ENCODE measurements around the gene PHTF1. TPM values are rescaled to one million over a fixed set of nuclear protein-coding genes. Genes with fewer than 3 reads are reported as not detected.
A peak's percentile ranks its signal among the peaks of the same experiment; 100 is the strongest.

The PHTF1 gene
- total and polyA plus RNA-seq, 2 of the 4 experiments (the other 2 are of a cell fraction) = 9.6 to 13.3 TPM

GRCh38 chr1:113675302-113675701, 84.0 kb downstream of the PHTF1 start:
- no peak overlapping the region for H4K5ac ChIP-seq (ENCODE audit: low read depth, low read length)
- H3K79me1 ChIP-seq (ENCODE audit: low read depth in 1 of 2, low read length in 2 of 2) = no peaks in the 10 kb centered on the region
- no peak overlapping the region for H3K4me2 ChIP-seq (ENCODE audit: low read depth, low read length)
- no peaks in the 10 kb centered on the region for H3K9me3 ChIP-seq (ENCODE audit: control insufficient read depth, insufficient read depth, low read length)
- TF ChIP-seq CEBPB (IDR thresholded peaks at IDR 0.05; ENCODE audit: low read depth, low read length) (peak; percentile 79), RAD21 (IDR thresholded peaks at IDR 0.05; ENCODE audit: low read length) (no peak), BHLHE40 (IDR thresholded peaks at IDR 0.05; ENCODE audit: low read depth, low read length) (no peak), SMC3 (IDR thresholded peaks at IDR 0.05; ENCODE audit: low read depth, low read length) (no peak), MAZ (IDR thresholded peaks at IDR 0.05; ENCODE audit: borderline replicate concordance, low read depth, low read length) (no peak)
- H3K18ac ChIP-seq (ENCODE audit: low read depth, low read length) = no peak overlapping the region
- no peak overlapping the region for H4K8ac ChIP-seq (ENCODE audit: low read depth in 2 of 2, low read length in 2 of 2)
- H4K91ac ChIP-seq (ENCODE audit: insufficient read depth, low read depth, low read length) = no peak overlapping the region
- no peaks in the 10 kb centered on the region for H3K36me3 ChIP-seq (ENCODE audit: control insufficient read depth, insufficient read depth, low read length)
- H2AK5ac ChIP-seq (ENCODE audit: low read depth, low read length) = no peak overlapping the region
- no peak overlapping the region for H2BK120ac ChIP-seq (ENCODE audit: low read depth, low read length)
- H3K27ac ChIP-seq (ENCODE audit: insufficient read depth, low read length) = no peak overlapping the region
- no peak overlapping the region for H3K4ac ChIP-seq (ENCODE audit: low read depth, low read length)
- no peak overlapping the region for H2BK15ac ChIP-seq (ENCODE audit: low read depth, low read length)
- no peaks in the 10 kb centered on the region for H4K20me1 ChIP-seq (ENCODE audit: insufficient read depth, low read length)
- BruUV-seq (replicated peaks) = no TSS peak
- no peaks in the 10 kb centered on the region for H3K27me3 ChIP-seq (ENCODE audit: control insufficient read depth, insufficient read depth, low read length)
- DNase-seq (peak; percentile 19), ATAC-seq (ENCODE audit: low read depth) (peak; percentile 41; the same call in 1 of the 2 replicates)
- no peak overlapping the region for H3K14ac ChIP-seq (replicated peaks; ENCODE audit: low read depth, low read length)
- no peak overlapping the region for H2AK9ac ChIP-seq (replicated peaks; ENCODE audit: low read depth, low read length, poor library complexity)
- no peak overlapping the region for H2BK5ac ChIP-seq (ENCODE audit: low read depth, low read length, poor library complexity, severe bottlenecking)
- no peak overlapping the region for H2AFZ ChIP-seq (replicated peaks; ENCODE audit: low read length, poor library complexity)
- ChIA-PET POLR2A (ENCODE audit: unreplicated experiment) (no interaction called here), CTCF (no interaction called here)
- in situ Hi-C loops (cut with MboI; ENCODE audit: low sequenced_read_pairs) (loop anchor here (5.0 to 25.0 kb wide), 2 partner anchors 528 to 963 kb away; partner anchors contain the start of genes PPM1J and RHOC), intact Hi-C loops (cut with micrococcal nuclease) (loop anchor here (5.0 to 10.0 kb wide), 5 partner anchors 221 to 958 kb away; partner anchors contain the start of genes LRIG2 and PPM1J), dilution Hi-C loops (cut with HindIII; ENCODE audit: low sequenced_read_pairs, unreplicated experiment) (no loop called here)
- 83% methylated on average over 2 of the region's 2 CpGs; no CpG with 5 or more reads in 1 of the 2 experiments for WGBS, 2 experiments (ENCODE audit: extremely low coverage in 2 of 2, insufficient read length in 1 of 2)
- H3K9ac ChIP-seq (ENCODE audit: low read depth, low read length) = no peak overlapping the region
- H3K56ac ChIP-seq (ENCODE audit: extremely low read depth, insufficient read depth, low read length) = no peak overlapping the region
- H3K4me1 ChIP-seq (ENCODE audit: control insufficient read depth, insufficient read depth, low read length) = peaks cover 2% of the 10 kb centered on the region; the same call in 1 of the 2 replicates
- H3K4me3 ChIP-seq (ENCODE audit: insufficient read depth, low read depth, low read length) = no peak overlapping the region
- no peak overlapping the region for H2BK20ac ChIP-seq (ENCODE audit: low read depth, low read length)
- H3K23ac ChIP-seq (ENCODE audit: low read depth, low read length) = no peak overlapping the region
- H3K9me1 ChIP-seq (ENCODE audit: insufficient read depth, low read length) = peaks cover 6% of the 10 kb centered on the region; the same call in 1 of the 2 replicates
